HS-27A (cell line): Measurements from ENCODE around the gene SLC17A4.

ENCODE experiments used
- DNase-seq: peaks from one replicate; pipeline ENCODE4 v3.0.0-alpha.2; 2012; ENCODE audit warnings: low read depth, missing footprints

Gene SLC17A4

GRCh38 chr6:25749837-25750236 is 4.7 kb upstream of the SLC17A4 start:
- no peak for DNase-seq

DNA sequence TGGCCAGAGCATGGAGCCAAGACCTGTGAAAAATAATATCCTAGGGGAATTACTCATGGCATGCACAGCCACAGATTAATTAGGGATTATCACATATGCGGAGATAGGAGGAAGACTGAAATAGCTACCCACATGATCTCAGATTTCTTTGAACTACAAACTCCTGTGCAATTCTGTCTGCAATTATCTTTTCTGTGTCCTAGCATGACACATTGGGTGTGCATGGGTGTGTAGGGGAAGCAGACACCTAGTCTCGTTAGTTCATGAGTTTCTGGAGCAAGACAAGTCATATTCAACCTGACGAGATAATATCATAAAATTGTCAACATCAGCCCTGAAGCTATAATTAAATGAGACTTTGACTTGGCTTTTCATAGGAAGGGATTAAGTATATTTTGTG is 3.6 kb upstream of the SLC17A4 start:
- DNase-seq, result no peak

DNA sequence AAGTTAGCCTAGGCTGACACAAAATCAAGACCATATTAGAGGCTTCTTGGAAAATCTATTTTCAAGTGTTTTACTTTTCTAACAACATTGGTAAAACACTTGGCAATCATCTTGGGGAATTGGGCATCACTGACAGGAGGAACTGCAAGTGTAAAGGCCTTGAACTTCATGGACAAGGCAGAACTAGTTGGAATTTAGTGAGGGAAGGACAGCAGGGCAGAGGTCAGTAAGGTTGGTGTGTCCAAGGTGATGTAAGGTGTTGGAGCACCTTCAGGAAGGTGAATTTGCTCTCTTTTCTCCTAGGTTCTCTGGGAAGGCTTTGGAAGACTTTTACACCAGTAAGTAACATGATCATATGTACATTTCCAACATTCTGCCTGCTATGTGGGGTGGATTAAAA is 1.5 kb upstream of the SLC17A4 start:
- no peak for DNase-seq

- no peak for DNase-seq
Observed at GRCh38 chr6:25755483-25755882, 941 bp downstream of the SLC17A4 start.

DNA sequence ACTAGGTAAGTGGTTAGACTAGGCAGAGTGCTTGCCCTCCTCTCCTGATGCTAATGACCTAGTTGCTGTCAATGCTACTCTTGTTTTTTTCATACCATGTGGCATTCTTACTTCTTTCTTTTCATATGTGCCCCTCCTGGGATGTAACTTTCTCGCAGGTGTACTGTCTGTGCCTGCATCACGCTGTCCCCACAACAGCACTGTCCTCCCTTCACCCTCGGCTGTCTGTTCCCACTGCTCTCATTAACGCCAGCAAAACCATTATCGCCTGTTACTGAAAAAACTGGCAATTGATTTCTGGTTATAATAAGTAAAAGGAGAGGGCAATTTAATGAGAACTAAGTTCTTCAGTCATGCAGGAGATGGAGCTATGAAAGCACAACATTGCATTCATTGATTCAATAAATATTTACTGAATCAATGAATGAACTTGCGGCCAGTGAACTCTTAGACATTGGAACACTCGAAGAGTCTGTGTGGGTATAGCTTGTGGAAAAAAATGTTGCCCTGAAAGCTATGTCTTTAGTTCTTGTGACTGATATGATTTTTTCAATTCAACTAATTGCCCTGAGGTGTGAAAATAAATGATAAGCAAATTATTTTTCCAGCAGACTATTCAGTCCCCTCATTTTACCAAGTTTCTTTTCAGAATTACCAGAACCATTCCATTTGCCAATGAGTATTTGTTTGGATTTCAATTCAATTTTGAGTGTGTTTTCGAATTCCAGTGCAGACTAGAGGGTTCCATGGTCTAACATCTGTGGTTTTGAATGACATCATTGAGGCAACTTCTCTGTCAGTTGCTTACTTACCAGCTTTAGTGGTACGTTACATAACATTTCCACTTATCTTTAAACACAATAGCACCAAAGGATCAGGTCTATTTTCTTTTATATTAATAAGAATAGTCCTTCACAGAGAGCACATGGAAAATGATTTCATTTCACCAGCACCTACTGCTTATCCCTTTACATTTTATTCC is 2.1 kb downstream of the SLC17A4 start:
- no peak for DNase-seq

- DNase-seq, result no peak
Observed at GRCh38 chr6:25757936-25758642, 3.5 kb downstream of the SLC17A4 start.

- DNase-seq, result no peak
Observed at GRCh38 chr6:25764611-25765010, 10.1 kb downstream of the SLC17A4 start.

DNA sequence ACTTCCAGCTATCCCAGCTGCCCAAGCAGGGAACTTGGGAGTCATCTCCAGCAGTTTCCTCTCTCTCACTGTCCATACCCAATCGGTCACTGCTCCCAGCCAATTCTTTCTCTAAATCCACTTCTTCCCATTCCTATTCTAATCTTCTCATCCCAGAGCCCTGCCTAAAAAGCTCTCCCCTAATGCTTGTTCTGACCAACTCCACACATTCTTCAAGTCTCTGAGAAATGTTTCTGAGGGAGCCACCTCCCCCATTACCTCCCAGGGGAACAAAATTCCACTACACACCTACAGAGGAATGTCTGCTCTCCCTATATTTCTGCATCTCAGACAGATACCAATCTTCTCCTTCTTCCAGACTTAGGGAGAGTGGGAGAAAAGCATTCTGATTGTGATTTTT is 14.0 kb downstream of the SLC17A4 start:
- no peak for DNase-seq

DNA sequence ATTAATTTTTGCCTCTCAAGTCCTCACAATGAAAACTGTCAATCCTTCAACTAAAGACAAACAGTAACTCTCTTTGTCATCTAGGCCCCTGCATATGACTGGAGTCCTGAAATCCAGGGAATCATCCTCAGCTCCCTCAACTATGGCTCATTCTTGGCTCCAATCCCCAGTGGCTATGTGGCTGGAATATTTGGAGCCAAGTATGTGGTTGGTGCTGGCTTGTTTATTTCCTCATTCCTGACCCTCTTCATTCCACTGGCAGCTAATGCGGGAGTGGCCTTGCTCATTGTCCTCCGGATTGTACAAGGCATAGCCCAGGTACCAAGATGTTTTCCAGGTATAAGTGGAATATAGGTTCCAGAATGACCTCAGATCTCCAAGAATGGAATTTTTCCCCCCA is 15.4 kb downstream of the SLC17A4 start:
- DNase-seq, result no peak

GRCh38 chr6:25774120-25774715 is 19.7 kb downstream of the SLC17A4 start:
- DNase-seq, result no peak

DNA sequence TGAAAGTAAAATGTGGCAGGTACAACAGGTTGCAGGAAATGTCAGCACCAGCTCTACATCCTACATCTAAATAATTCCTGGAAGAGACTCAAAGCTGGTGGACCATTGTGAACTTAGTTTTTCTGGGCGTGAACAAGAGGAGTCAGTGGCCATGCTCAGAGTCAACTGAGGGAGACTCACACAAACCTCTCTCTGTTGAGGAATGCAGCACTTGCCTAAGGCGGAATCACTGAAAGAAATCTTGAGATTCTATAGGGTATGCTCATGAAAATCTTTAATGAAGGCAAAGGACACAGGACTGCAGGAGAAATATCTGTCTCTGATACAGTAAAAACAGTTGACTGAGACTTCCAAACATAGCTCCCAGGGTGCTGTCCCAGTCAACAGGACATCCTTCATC is 22.5 kb downstream of the SLC17A4 start:
- DNase-seq, result no peak

GRCh38 chr6:25777856-25778649 is 23.5 kb downstream of the SLC17A4 start:
- DNase-seq, result no peak

DNA sequence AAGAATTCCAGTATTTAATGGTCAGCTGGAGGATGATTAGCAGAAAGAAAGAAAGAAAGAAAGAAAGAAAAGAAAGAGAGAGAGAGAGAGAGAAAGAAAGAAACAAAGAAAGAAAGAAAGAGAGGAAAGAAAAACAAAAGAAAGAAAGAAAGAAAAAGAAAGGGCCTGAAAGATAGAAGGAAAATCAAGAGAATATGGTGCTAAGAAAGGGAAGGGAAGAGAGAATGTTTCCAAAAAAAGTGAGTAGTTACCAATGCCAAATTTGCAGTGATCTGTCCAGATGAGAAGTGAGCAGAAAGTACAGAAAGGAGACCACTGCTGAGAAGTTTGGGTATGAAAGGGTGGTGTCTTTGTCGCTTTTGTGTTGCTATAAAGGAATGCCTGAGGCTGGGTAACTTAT is 26.6 kb downstream of the SLC17A4 start:
- DNase-seq, result no peak

DNA sequence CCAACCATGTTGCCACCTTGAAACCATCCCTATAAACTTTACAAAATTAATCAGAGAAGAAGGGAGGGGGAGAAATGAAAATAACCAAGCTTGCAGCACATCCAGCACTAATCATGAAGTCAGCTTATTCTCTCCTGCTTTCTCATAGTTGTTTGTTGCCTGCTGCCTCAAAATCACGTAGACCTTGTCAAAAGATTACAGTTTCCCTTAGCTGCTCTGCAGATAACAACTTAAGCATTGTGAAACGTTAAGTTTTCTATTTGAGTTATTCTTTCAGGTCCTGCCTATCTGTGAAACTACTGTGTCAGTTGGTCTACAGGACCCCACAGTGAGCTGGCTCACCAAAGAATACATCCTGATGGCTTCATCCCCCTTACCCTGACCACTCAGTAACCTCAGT is 32.9 kb downstream of the SLC17A4 start:
- no peak for DNase-seq

- peak; percentile 45 for DNase-seq
Observed at GRCh38 chr6:25788305-25788922, 33.9 kb downstream of the SLC17A4 start.

DNA sequence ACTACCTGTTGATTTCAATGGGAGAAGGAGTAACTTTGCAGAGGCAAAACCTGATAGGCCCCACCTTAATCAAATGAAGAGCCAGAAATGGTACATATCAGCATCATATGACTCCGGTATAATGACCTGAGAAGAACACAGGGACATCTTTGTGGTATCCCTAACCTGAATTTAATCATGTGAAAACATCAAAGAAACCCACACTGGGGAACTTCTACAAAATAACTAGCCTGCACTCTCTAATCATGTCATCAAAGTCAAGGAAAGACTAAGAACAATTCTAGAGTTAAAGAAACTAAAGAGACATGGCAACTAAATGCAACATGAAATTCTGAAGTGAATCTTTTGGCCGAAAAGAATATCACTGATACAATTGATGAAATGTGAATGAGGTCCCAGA is 34.9 kb downstream of the SLC17A4 start:
- no peak for DNase-seq

- DNase-seq, result no peak
Observed at GRCh38 chr6:25792016-25792415, 37.5 kb downstream of the SLC17A4 start.

DNA sequence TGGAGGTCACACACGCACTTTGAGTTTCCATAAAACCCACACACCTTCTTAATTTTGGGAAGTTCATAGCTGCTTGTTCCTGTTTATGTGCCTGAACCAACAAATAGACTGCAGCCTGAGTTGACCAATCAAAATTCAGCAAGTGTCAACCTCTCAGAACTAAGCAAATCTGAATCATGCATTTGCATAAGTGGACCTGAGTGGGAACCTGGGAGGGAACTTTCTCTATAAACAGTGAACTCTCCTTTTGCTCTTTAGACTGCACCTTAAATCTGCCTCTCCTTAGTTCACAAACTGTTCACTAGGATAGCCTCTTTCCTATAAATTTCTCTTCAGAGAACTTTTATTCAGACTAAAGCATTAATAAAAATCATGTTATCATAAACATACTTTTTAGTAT is 39.4 kb downstream of the SLC17A4 start:
- no peak for DNase-seq

- no peak for DNase-seq
Observed at GRCh38 chr6:25794784-25795183, 40.2 kb downstream of the SLC17A4 start.

GRCh38 chr6:25801436-25801835 is 46.9 kb downstream of the SLC17A4 start:
- no peak for DNase-seq

DNA sequence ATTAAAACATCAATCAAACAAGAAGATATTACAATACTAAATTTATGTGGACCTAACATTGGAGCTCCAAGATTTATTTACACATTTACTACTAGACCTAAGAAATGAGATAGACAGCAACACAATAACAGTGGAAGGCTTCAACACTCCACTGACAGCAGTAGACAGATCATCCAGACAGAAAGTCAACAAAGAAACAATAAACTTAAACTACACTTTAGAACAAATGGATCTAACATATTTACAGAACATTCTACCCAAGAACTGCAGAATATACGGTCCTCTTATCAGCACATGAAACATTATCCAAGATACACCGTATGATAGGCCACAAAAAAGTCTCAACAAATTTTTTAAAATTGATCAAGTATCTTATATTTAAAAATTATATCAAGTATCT is 50.3 kb downstream of the SLC17A4 start:
- DNase-seq, result no peak

- no peak for DNase-seq
Observed at GRCh38 chr6:25815194-25815593, 60.7 kb downstream of the SLC17A4 start.
